Upper lobe of right lung (tissue), 1 donor: ENCODE results near the gene EMID1. TPM values are rescaled to one million over a fixed set of nuclear protein-coding genes. Genes with fewer than 3 reads are reported as not detected.

Experiments
- ATAC-seq: fragments of 200-7000 bp; cut with Tn5 transposase; one replicate; pipeline ENCODE4 v1.9.1; 2020; ENCODE audit warnings: mild to moderate bottlenecking, moderate library complexity
- DNase-seq: peaks from one replicate; pipeline ENCODE4 v3.0.0-alpha.2; 2020
- H3K27ac ChIP-seq: fragments of 200-600 bp; one replicate; pipeline ENCODE4 v1.8.0; 2022
- H3K27me3 ChIP-seq: fragments of 200-600 bp; one replicate; pipeline ENCODE4 v1.8.0; 2022; ENCODE audit warnings: mild to moderate bottlenecking
- H3K36me3 ChIP-seq: fragments of 200-600 bp; one replicate; pipeline ENCODE4 v1.8.0; 2022
- H3K4me1 ChIP-seq: fragments of 200-600 bp; one replicate; pipeline ENCODE4 v1.8.0; 2022
- H3K4me3 ChIP-seq: fragments of 200-600 bp; one replicate; pipeline ENCODE4 v1.8.0; 2022; ENCODE audit warnings: mild to moderate bottlenecking
- H3K9me3 ChIP-seq: fragments of 200-600 bp; one replicate; pipeline ENCODE4 v1.8.0; 2022
- intact Hi-C: fragments of 100-400 bp; cut with DNase I; formaldehyde crosslinking; loops from one replicate; pipeline ENCODE4 v1.11.0; 2022
- total RNA-seq: library from RNA; stranded (reverse); fragmentation: NEBNext Ultra II Directional; extraction: Animal tissue kit (Norgen Biotek cat#: 25700); gene quantifications from one replicate; pipeline ENCODE4 v1.2.1, GENCODE V29; 2021
- TF ChIP-seq, protein P1 (sequence below): fragments of 200-600 bp; IDR thresholded peaks from one replicate; pipeline ENCODE4 v1.8.0; 2022; ENCODE audit warnings: antibody characterized with exemption
- donor health status: DM: no; HTN: yes; CAD: no; lungs with severe emphysema.

Gene EMID1
- total RNA-seq, 1 donor from 2014 or later = 15.2 TPM

DNA sequence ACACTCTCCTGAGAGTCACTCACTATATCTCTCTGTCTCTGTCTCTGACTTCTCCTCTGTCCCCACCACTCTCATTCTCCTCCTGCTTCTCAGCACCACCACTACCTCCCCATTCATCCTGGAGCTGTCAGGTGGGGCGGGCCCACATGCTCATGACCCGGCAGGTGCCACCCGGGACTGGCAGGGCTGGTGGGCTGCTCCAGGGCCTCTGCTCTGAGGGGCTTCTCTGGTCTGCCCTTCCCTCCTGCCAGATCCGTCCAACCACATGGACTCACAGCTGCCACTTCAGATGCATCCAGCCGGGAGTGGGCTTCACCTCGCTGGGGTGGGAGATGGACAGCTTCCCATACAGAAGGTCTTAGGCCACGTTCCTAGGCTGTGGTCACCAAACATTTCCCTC is 4.8 kb upstream of the EMID1 start:
- no peak for ATAC-seq
- no peaks in the 10 kb centered on the region for H3K9me3 ChIP-seq
- no peaks in the 10 kb centered on the region for H3K36me3 ChIP-seq
- H3K27me3 ChIP-seq = no peaks in the 10 kb centered on the region
- TF ChIP-seq, protein P1, sequence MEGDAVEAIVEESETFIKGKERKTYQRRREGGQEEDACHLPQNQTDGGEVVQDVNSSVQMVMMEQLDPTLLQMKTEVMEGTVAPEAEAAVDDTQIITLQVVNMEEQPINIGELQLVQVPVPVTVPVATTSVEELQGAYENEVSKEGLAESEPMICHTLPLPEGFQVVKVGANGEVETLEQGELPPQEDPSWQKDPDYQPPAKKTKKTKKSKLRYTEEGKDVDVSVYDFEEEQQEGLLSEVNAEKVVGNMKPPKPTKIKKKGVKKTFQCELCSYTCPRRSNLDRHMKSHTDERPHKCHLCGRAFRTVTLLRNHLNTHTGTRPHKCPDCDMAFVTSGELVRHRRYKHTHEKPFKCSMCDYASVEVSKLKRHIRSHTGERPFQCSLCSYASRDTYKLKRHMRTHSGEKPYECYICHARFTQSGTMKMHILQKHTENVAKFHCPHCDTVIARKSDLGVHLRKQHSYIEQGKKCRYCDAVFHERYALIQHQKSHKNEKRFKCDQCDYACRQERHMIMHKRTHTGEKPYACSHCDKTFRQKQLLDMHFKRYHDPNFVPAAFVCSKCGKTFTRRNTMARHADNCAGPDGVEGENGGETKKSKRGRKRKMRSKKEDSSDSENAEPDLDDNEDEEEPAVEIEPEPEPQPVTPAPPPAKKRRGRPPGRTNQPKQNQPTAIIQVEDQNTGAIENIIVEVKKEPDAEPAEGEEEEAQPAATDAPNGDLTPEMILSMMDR = no peak
- intact Hi-C loops = no loop called here
- H3K4me3 ChIP-seq = no peak overlapping the region
- H3K27ac ChIP-seq = no peak overlapping the region
- H3K4me1 ChIP-seq = peaks cover 18% of the 10 kb centered on the region
- DNase-seq = no peak

DNA sequence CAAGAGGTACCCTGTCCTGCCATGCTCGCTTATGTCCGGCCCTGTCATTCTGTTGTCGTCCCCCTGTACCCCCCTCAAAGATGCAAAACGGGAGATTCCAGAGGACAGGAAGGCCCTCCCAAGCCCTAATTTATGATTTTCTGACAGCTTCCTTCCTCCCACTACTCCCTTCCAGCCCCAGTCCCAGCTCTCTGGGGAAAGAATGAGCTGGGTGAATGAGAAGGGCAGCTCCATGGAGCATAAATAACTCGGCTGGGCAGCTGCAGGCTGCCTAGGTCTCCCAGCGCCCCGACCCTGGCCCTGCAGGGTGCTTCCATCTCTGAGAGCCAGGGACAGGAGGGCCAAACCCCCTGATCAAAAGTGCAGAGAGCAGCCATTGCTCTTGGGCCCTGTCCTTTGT is 3.9 kb upstream of the EMID1 start:
- no peaks in the 10 kb centered on the region for H3K36me3 ChIP-seq
- H3K4me3 ChIP-seq = no peak overlapping the region
- H3K9me3 ChIP-seq = no peaks in the 10 kb centered on the region
- H3K27ac ChIP-seq = peak overlapping the region; percentile 82
- ATAC-seq (no peak), DNase-seq (no peak)
- peaks cover 25% of the 10 kb centered on the region for H3K4me1 ChIP-seq
- no peaks in the 10 kb centered on the region for H3K27me3 ChIP-seq
- TF ChIP-seq, protein P1 = no peak
- intact Hi-C loops = no loop called here

DNA sequence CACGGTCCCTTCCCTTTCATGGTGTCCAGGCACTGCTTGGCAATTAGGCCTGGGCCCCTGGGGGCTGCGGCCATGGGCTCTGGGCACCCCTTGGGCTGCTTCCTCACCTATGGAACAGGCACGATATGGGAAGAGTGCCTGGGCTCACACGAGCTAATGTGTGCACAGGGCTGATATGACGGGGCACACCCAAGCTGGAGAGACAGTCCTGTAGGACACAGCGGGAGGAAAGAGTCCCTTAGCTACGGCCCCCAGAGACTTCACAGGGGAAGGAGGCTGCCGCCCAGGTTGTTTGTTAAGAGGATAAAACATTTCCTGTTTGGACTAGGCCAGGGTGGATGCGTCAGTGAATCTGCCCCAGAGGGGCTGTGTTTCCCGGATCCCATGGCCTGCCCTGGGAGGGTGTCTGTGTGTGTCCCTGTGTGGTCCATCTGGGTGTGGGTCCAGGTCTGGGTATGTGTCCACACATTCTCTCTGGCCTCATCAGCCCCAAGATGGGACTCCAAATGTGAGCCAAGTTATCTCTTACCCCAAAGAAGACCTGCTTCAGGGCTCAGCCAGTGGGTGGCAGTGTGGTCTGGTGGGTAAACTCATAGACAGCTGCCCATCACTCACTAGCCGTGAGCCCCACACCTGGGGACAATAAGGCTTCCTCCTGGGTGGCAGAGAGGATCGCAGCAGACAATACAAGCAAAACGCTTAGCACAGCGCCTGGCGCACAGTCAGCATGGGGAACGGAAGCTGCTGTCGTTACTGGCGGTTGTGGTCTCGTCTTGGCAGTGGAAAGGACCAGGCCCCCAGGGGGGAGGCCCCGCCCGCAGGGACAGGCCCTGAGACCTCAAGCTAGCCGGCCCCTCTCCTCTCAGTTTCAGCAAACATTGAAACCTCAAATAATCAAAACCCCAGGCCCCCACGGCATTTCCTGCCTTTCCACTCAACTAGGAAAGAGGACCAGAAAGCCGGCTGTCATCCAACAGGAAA is 3.2 kb upstream of the EMID1 start:
- peak overlapping the region; percentile 82 for H3K27ac ChIP-seq
- ATAC-seq (peak; percentile 49), DNase-seq (no peak)
- TF ChIP-seq, protein P1 = peak; percentile 39
- H3K36me3 ChIP-seq = no peaks in the 10 kb centered on the region
- intact Hi-C loops = no loop called here
- no peaks in the 10 kb centered on the region for H3K27me3 ChIP-seq
- no peak overlapping the region for H3K4me3 ChIP-seq
- peaks cover 27% of the 10 kb centered on the region for H3K4me1 ChIP-seq
- no peaks in the 10 kb centered on the region for H3K9me3 ChIP-seq

DNA sequence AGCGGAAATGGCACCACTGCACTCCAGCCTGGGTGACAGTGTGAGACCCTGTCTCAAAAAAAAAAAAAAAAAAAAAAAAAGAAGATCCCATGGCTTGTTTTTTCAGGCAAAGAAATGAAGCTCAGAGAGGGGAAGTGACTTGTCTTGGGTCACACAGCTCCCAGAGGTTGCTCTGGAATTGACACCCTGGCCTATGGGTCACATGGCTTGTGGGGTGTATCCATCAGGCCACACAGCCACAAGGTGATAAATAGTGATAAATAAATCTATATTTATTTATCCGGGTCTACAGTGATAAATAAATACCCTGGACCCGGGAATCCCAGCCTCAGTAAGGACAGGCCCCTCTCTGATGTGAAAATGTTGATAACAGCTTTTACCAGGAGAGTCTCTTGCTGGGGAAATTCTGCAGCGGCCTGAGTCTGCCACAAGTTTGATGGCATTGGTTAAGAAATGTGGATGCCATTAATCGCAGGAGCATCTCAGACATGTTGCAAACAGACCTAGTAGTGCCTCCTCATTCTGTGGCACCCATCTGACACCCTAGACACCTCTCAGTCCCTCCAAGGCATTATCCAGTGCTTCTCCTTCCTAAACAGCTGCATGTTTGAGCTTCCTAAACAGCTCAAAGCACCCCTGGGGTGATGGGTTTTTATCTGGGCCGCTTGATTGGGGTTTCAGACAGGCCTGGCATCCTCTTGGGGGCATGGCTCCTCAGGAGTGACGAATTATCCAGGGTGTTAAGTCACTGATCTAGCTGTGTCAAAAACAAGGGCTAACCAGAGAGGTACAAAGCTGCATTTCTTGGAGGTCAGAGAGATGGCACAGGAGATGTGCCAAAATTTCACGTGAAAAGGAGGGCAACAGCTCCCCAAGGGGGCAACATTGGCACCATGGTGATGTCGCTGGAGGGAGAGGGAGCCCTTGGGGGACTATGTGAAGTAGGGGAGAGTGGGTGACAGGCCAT is 1.9 kb upstream of the EMID1 start:
- peak overlapping the region; percentile 82 for H3K27ac ChIP-seq
- intact Hi-C loops = no loop called here
- TF ChIP-seq, protein P1 = no peak
- H3K9me3 ChIP-seq = no peaks in the 10 kb centered on the region
- H3K4me1 ChIP-seq = peaks cover 27% of the 10 kb centered on the region
- no peaks in the 10 kb centered on the region for H3K36me3 ChIP-seq
- H3K27me3 ChIP-seq = no peaks in the 10 kb centered on the region
- no peak overlapping the region for H3K4me3 ChIP-seq
- DNase-seq = no peak
- no peak for ATAC-seq

DNA sequence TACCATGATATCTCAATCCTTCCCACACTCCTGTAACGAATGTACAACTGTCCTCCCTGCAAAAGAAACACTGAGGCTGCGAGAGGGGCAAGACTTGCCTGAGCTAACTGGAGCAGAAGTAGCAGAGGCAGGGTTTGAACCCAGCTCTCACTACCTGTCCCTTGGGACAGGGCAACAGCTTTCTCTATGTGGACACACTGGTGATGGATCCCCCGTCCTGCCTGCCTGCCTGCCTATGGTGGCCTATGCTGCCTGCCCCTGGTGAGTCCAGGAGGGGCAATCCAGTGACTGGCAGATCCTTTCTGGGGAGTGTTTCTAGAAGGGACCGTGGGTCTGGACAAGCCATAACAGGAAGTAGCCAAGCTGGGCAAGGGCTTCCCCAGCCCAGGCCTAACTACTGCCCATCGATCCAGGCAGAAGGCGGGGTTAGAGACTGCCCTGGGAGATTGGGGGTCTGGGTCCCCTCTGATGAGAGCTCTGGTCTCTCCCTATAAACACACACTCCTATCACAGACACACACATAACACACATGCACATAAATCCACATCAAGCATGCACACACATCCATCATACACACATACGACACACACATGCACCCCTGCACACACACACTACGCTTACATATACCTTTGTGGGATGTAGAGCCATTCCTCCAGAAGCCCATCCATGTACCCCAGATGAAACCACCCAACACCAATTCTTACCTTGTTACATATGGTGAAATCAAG is 1.1 kb upstream of the EMID1 start:
- TF ChIP-seq, protein P1 = no peak
- H3K27ac ChIP-seq = no peak overlapping the region
- no peak for ATAC-seq

More for the DNA sequence above, 1.1 kb upstream of the EMID1 start:
- intact Hi-C loops = no loop called here
- Histone ChIP-seq H3K4me3 (no peak overlapping the region), H3K4me1 (peaks cover 27% of the 10 kb centered on the region), H3K36me3 (no peaks in the 10 kb centered on the region), H3K27me3 (no peaks in the 10 kb centered on the region), H3K9me3 (no peaks in the 10 kb centered on the region)
- DNase-seq = no peak
